GM12878 (cell line): ENCODE data around the gene SLC25A39. TPM values are rescaled to one million over a fixed set of nuclear protein-coding genes. Genes with fewer than 3 reads are reported as not detected.

Source experiments
- ATF7 ChIP-seq: fragments of 450-650 bp; IDR thresholded peaks from 2 replicates; pipeline ENCODE4 v1.6.1; 2016; ENCODE audit warnings: low read depth, mild to moderate bottlenecking
- BACH1 ChIP-seq: fragments of 450-650 bp; IDR thresholded peaks from 2 replicates; pipeline ENCODE4 v1.6.1; 2017; ENCODE audit warnings: mild to moderate bottlenecking, borderline replicate concordance
- BHLHE40 ChIP-seq, 2 experiments: fragments of 450-650 bp in 1 of 2; IDR thresholded peaks; 2 replicates each; pipeline ENCODE4 v1.6.1; 2011 to 2017; ENCODE audit warnings: low read depth in 2 of 2, borderline replicate concordance in 1 of 2, improper control_type of control experiment in 1 of 2, low read length in 1 of 2, mild to moderate bottlenecking in 1 of 2
- CBFB ChIP-seq: IDR thresholded peaks from 2 replicates; pipeline ENCODE4 v1.6.1; 2016; ENCODE audit warnings: antibody characterized with exemption, low read depth
- CHD2 ChIP-seq: IDR thresholded peaks from 2 replicates; pipeline ENCODE4 v1.6.1; 2011; ENCODE audit warnings: low read depth, low read length, improper control_type of control experiment, borderline replicate concordance
- EP300 ChIP-seq, 2 experiments: fragments of 150-350 bp in 1 of 2; IDR thresholded peaks; 2 replicates each; pipeline ENCODE4 v1.6.1; 2011 to 2012; ENCODE audit warnings: low read depth in 2 of 2, low read length in 2 of 2, borderline replicate concordance in 1 of 2, improper control_type of control experiment in 1 of 2, inconsistent platforms in 1 of 2; ENCODE audit not compliant: control insufficient read depth in 1 of 2
- IKZF1 ChIP-seq: fragments of 450-650 bp; conservative IDR thresholded peaks from 2 replicates; pipeline ENCODE4 v1.6.1; 2017; ENCODE audit warnings: antibody characterized with exemption, mild to moderate bottlenecking
- IKZF2 ChIP-seq, 2 experiments: fragments of 450-650 bp; IDR thresholded peaks; 2 replicates each; pipeline ENCODE4 v1.6.1; 2017; ENCODE audit warnings: mild to moderate bottlenecking in 2 of 2, moderate library complexity in 2 of 2
- IRF4 ChIP-seq: IDR thresholded peaks from 2 replicates; pipeline ENCODE4 v1.6.1; 2011; ENCODE audit warnings: low read depth, low read length
- MEF2B ChIP-seq: fragments of 450-650 bp; IDR thresholded peaks from 2 replicates; pipeline ENCODE4 v1.6.1; 2018; ENCODE audit warnings: mild to moderate bottlenecking, moderate library complexity; ENCODE audit not compliant: partially characterized antibody, poor library complexity, severe bottlenecking
- MTA2 ChIP-seq: fragments of 450-650 bp; IDR thresholded peaks from 2 replicates; pipeline ENCODE4 v1.6.1; 2016; ENCODE audit warnings: low read depth, mild to moderate bottlenecking, moderate library complexity
- NFXL1 ChIP-seq: fragments of 450-650 bp; IDR thresholded peaks from 2 replicates; pipeline ENCODE4 v1.6.1; 2017; ENCODE audit warnings: antibody characterized with exemption, mild to moderate bottlenecking, borderline replicate concordance
- NR2F1 ChIP-seq: fragments of 450-650 bp; conservative IDR thresholded peaks from 2 replicates; pipeline ENCODE4 v1.6.1; 2017; ENCODE audit warnings: mild to moderate bottlenecking
- POLR2AphosphoS2 ChIP-seq: IDR thresholded peaks from 2 replicates; pipeline ENCODE4 v1.6.1; 2011; ENCODE audit warnings: low read depth, mild to moderate bottlenecking, low read length, improper control_type of control experiment, moderate library complexity
- TBL1XR1 ChIP-seq: IDR thresholded peaks from 2 replicates; pipeline ENCODE4 v1.6.1; 2012; ENCODE audit warnings: low read depth, low read length, improper control_type of control experiment
- TCF12 ChIP-seq: IDR thresholded peaks from 2 replicates; pipeline ENCODE4 v1.6.1; 2011; ENCODE audit warnings: low read depth, mild to moderate bottlenecking, low read length
- YY1 ChIP-seq: IDR thresholded peaks from 2 replicates; pipeline ENCODE4 v1.6.1; 2011; ENCODE audit warnings: low read depth, mild to moderate bottlenecking, low read length
- ZNF24 ChIP-seq: fragments of 450-650 bp; IDR thresholded peaks from 2 replicates; pipeline ENCODE4 v1.6.1; 2017; ENCODE audit warnings: antibody characterized with exemption, mild to moderate bottlenecking
- polyA plus RNA-seq, 11 experiments: library from polyadenylated mRNA; depleted of rRNA in 4 of 11; unstranded in 6 of 11; stranded (reverse) in 5 of 11; fragments of >200 nt; fragmentation: Nextera tagmentation in 4 of 11; fragmentation: Illumina TruSeq in 1 of 11; extraction: Ambion mirVana in 4 of 11; extraction: Trizol in 1 of 11; gene quantifications; 1 replicate in 1 of 11; 2 replicates in 10 of 11; pipeline versions ENCODE4 v1.2.1 to v1.2.3, GENCODE V29; 2011 to 2016; ENCODE audit warnings: inconsistent platforms in 2 of 11, missing spikeins in 2 of 11, low read depth in 1 of 11
- total RNA-seq, 4 experiments: library from RNA; depleted of rRNA in 3 of 4; stranded (reverse); fragments of >200 nt in 3 of 4; fragmentation: Illumina TruSeq in 1 of 4; extraction: Trizol in 1 of 4; gene quantifications; 2 replicates each; pipeline versions ENCODE4 v1.2.1 to v1.2.3, GENCODE V29; 2013 to 2021
- TF ChIP-seq, protein P1 (sequence below): fragments of 450-650 bp; IDR thresholded peaks from 2 replicates; pipeline ENCODE4 v1.6.1; 2017; ENCODE audit warnings: mild to moderate bottlenecking, low read depth, inconsistent platforms; ENCODE audit not compliant: poor library complexity, severe bottlenecking
- TF ChIP-seq, protein P2 (sequence below): IDR thresholded peaks from 2 replicates; pipeline ENCODE4 v1.6.1; 2012; ENCODE audit warnings: low read length, inconsistent platforms
- TF ChIP-seq, protein P3 (sequence below): IDR thresholded peaks from 2 replicates; pipeline ENCODE4 v1.6.1; 2011; ENCODE audit warnings: borderline replicate concordance, low read depth, mild to moderate bottlenecking, moderate library complexity, low read length; ENCODE audit not compliant: insufficient read depth, poor library complexity, severe bottlenecking
- TF ChIP-seq, protein P4 (sequence below): fragments of 450-650 bp; IDR thresholded peaks from 2 replicates; pipeline ENCODE4 v1.6.1; 2016; ENCODE audit warnings: mild to moderate bottlenecking

SLC25A39 gene
- total and polyA plus RNA-seq, 10 of the 15 experiments (the other 5 are each of a cell fraction or from before 2014, with no cell fraction given) = 3.5 to 270 (median 150) TPM

DNA sequence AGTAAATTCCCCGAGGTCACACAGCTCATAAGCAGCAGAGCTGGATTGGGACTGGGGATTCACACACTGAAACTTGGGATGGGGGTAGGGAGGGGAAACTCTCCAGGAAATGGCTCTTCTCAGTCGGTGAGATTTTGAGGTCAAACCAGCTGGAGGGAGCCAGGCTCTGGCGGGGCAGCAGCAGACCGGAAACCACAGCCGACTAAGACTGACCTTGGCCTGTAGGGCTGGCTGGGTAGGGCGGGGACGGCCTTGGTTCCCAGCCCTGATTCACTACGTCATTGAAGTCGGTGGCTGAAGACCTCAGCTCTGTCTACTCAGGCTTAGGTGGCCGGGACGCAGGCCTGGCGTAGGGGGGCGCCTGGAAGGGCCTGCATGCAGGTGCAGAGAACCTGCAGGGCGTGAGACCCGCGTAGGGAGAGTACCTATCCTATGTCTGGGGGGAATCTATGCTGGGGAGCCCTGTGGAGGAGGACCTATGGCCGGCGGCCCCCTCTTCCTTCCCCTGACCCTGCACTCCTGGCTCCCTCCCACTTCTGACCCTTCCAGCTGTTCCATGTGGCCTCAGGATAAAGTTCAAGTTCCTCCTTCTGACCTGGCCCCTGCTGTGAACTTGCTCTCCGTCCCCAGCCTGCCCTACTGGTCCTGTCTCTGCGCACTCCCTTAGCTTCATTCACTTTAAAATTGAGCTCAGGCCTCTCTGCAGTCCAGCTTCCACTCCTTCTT, 44.8 kb downstream of the SLC25A39 start (continued):
- TF ChIP-seq, protein P1, sequence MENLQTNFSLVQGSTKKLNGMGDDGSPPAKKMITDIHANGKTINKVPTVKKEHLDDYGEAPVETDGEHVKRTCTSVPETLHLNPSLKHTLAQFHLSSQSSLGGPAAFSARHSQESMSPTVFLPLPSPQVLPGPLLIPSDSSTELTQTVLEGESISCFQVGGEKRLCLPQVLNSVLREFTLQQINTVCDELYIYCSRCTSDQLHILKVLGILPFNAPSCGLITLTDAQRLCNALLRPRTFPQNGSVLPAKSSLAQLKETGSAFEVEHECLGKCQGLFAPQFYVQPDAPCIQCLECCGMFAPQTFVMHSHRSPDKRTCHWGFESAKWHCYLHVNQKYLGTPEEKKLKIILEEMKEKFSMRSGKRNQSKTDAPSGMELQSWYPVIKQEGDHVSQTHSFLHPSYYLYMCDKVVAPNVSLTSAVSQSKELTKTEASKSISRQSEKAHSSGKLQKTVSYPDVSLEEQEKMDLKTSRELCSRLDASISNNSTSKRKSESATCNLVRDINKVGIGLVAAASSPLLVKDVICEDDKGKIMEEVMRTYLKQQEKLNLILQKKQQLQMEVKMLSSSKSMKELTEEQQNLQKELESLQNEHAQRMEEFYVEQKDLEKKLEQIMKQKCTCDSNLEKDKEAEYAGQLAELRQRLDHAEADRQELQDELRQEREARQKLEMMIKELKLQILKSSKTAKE = peak; percentile 89
- TF ChIP-seq NR2F1 = peak; percentile 96
- peak; percentile 84 for TF ChIP-seq CBFB
- TF ChIP-seq, protein P2, sequence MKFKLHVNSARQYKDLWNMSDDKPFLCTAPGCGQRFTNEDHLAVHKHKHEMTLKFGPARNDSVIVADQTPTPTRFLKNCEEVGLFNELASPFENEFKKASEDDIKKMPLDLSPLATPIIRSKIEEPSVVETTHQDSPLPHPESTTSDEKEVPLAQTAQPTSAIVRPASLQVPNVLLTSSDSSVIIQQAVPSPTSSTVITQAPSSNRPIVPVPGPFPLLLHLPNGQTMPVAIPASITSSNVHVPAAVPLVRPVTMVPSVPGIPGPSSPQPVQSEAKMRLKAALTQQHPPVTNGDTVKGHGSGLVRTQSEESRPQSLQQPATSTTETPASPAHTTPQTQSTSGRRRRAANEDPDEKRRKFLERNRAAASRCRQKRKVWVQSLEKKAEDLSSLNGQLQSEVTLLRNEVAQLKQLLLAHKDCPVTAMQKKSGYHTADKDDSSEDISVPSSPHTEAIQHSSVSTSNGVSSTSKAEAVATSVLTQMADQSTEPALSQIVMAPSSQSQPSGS = peak; percentile 49; the same call in 1 of the 2 replicates
- peak; percentile 86 to 89 for TF ChIP-seq IKZF2 (IDR thresholded peaks at IDR 0.05)
- no peak for TF ChIP-seq NFXL1
- TF ChIP-seq, protein P3, sequence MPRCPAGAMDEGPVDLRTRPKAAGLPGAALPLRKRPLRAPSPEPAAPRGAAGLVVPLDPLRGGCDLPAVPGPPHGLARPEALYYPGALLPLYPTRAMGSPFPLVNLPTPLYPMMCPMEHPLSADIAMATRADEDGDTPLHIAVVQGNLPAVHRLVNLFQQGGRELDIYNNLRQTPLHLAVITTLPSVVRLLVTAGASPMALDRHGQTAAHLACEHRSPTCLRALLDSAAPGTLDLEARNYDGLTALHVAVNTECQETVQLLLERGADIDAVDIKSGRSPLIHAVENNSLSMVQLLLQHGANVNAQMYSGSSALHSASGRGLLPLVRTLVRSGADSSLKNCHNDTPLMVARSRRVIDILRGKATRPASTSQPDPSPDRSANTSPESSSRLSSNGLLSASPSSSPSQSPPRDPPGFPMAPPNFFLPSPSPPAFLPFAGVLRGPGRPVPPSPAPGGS = peak; percentile 16
- TF ChIP-seq TBL1XR1 = 0 out of 2 replicates have a peak, but pooled peaks have one; percentile 21
- TF ChIP-seq, protein P4, sequence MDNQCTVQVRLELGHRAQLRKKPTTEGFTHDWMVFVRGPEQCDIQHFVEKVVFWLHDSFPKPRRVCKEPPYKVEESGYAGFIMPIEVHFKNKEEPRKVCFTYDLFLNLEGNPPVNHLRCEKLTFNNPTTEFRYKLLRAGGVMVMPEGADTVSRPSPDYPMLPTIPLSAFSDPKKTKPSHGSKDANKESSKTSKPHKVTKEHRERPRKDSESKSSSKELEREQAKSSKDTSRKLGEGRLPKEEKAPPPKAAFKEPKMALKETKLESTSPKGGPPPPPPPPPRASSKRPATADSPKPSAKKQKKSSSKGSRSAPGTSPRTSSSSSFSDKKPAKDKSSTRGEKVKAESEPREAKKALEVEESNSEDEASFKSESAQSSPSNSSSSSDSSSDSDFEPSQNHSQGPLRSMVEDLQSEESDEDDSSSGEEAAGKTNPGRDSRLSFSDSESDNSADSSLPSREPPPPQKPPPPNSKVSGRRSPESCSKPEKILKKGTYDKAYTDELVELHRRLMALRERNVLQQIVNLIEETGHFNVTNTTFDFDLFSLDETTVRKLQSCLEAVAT = 0 out of 2 replicates have a peak, but pooled peaks have one; percentile 53
- peak; percentile 24 for TF ChIP-seq MEF2B
- no peak for TF ChIP-seq ZNF24
- 0 out of 2 replicates have a peak, but pooled peaks have one; percentile 20 for TF ChIP-seq YY1
- peak; percentile 61 to 76; a peak in 3 of 4 replicates for TF ChIP-seq BHLHE40 (IDR thresholded peaks at IDR 0.05; ENCODE audit: borderline replicate concordance in 1 of 2, low read depth in 2 of 2, low read length in 1 of 2)
- no peak for TF ChIP-seq BACH1
- TF ChIP-seq IKZF1 = peak; percentile 91
- TF ChIP-seq MTA2 = peak; percentile 57; the same call in 1 of the 2 replicates
- 0 out of 2 replicates have a peak, but pooled peaks have one; percentile 9 for TF ChIP-seq CHD2
- TF ChIP-seq IRF4 = 0 out of 2 replicates have a peak, but pooled peaks have one; percentile 48
- TF ChIP-seq TCF12 = peak; percentile 92
- no peak for TF ChIP-seq POLR2AphosphoS2
- TF ChIP-seq ATF7 = peak; percentile 87
- TF ChIP-seq EP300 (IDR thresholded peaks at IDR 0.05; ENCODE audit: borderline replicate concordance in 1 of 2, control insufficient read depth in 1 of 2, low read depth in 2 of 2, low read length in 2 of 2) = 0 out of 4 replicates have a peak, but pooled peaks have one; percentile 8 to 21
